SK-N-DZ (cell line): ENCODE measurements around the gene FSTL4.

Experiments
- DNase-seq: peaks from one replicate; pipeline ENCODE4 v3.0.0-alpha.2; 2015; ENCODE audit warnings: low spot score

FSTL4 gene

DNA sequence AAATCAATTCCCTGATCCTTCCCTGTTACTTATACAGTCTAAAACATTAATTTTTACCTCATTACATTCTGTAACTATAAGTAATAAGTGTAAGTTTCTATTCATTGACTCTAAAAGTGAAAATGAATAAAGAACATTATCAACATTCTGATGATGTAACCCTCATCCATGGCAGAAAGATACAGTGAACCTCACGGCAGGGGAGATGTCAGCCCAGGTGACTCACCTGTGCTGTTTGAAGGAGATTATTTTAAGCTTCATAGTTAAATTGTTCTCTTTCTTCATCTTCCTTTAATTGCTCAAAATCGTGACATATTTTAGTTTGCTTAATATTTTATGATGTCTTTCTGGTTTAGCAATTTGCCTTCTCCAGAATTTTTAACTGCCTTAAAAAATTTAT is 268.1 kb downstream of the FSTL4 start:
- DNase-seq, result no peak

DNA sequence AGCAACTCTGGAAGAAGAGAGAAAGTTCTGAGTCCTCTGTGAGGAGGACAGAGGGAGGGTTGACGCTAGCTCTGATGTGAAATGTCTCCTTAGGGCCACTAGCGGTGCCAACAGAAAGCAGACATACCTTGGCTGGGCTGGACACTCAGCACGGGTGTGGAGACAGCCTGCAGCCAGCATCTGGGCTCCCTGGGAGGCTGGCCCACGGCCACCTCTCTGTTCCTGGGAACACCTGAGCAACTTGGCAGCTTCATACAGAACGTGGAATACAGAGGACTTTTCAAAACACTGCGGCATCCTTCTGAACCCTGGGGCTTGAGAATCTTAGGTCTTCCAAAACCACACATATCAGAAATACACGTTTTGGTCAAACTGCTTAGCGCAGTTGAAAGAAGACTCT is 269.1 kb downstream of the FSTL4 start:
- no peak for DNase-seq

DNA sequence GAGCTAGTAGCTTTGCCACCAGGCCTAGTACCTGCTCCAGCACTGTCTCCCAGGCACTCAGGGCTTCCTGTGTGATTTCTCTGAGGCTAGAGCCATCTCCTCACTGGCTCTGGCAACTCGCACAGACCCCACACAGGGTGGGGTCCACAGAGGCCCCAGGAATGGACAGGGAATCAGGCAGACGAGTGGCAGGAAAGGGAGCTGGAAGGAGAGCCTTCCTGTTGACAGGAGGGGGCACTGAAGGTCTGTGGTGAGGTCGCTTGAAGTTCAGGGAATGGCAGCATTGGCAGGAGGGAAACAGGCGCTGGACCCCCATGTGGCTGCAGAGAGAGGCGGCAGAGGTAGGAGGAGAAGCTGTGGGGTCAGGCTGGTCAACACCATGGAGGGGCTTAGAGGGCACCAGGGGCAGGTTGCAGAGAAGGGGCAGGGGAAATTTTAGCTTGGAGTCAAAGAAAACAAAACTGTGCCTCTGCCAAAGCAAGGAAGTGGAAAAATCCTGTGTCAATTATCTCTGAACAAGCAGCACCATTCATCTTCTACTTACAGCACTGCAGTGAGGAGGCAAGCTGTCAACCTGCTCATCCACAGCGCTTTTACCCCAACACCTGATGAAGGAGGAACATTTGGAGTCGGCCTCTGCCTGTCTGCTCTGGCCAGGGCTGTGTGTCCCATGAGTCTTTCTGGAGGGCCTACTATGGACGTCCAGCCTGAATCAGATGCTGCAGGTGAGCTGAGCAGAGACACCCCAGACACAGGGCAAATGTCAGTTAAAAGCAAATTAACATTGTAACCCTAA is 270.2 kb downstream of the FSTL4 start:
- DNase-seq, result no peak

DNA sequence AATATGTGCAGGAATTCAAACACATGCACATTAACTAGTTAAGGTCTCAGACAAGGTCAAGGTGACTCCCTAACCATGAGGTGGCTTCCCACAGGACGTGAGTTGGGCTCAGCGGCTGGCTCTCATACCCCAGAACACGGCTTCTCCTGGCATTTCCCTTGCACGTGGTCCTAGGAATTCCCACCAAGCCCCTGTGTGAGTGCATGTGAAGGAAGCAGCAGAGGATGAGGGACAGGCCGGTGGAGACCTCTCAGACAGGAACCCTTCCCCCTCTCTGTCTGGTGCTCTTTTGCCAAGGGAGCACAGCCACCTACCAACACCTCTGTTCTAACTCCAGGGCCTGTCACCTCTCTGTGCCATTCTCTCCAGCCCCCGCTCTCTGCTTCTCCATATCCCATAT is 271.0 kb downstream of the FSTL4 start:
- no peak for DNase-seq

DNA sequence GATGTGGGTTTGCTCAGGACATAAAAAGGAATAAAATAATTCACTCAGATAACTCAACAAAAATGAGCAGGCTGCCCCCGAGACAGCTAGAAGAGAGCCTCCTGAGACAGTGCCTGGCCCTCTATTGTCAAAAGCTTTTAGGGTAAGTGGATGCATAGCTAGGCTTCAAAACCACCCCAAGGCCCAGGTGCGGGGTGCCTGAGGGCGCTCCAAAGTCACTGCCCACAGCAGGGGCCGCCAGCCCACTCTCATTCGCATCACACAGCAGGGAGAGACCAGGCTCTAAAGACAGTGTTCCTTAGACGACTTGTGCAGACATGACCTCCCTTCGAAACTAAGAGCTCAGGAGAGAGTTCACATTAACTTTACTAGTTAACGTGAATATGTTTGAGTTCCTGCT is 271.5 kb downstream of the FSTL4 start:
- no peak for DNase-seq

DNA sequence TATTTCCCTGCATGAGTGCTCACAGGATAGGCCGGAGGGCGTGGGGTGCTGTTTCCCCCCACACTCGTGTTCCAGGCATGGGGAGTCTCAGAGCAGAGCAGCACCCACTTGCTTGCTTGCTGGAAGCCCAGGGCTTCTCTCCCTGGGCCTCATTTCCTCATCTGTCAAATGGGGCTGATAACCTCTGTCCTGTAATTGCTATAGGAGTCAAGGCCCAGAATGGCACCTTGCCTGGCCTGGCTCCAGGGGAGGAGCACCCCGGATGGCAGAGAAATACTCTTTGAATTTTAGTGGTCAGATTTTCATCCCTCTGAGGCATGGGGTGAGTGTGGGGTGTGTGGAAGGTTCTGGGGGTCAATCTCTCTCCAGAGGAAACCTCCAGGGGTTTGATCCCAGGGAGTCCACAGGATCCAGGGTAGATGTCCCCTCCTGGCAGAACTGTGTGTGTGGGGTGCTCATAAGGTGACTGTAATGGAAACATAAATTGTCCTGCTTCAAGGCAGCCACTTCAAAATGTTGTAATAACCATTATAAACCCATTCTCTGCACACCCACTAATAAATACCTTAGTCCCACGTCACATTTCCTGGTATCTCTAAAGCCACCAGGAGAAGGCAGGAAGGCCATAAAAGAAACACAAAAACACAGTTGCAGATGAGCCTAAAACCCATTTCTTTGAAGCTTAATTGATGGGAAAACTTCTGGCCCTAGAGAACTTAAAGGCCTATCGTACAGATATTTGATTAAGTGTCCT is 272.2 kb downstream of the FSTL4 start:
- DNase-seq, result no peak

DNA sequence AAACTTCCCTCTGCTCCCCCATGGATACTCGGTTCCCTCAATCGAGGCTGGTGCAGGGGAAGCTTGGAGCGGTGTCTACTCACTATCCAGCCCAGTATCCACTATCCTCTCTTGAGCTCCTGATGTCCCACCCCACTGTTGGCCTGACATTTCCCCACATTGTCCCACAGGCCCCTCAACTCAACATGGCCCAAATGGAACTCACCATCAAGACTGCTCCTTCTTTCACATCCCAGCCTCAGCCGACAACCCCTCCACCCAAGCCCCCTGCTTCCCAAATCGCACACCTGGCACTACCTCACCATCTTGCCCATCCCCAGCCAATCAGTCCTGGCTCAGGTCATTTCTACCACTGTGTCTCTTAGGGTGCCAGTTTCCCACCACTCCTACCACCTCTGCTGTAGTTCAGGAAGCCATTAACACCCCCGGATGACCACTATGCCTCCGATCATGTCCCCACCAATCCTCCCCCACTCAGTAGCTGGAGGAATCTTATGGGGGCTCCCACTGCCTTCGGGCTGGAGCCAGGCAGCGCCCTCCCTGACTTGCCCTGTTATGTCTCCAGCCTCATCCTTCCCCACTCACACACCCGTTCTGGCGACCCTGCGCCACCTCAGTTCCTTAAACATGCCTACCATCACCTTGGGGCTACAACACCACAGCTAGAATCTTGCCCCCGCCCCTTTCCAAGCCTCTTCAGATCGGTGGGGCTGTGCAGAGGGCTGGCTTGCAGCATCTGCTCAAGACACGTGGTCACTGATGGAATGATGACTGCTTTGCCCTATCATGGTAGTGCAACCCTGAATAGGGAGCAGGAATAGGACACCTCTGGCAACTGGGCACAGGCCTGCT is 273.6 kb downstream of the FSTL4 start:
- no peak for DNase-seq

DNA sequence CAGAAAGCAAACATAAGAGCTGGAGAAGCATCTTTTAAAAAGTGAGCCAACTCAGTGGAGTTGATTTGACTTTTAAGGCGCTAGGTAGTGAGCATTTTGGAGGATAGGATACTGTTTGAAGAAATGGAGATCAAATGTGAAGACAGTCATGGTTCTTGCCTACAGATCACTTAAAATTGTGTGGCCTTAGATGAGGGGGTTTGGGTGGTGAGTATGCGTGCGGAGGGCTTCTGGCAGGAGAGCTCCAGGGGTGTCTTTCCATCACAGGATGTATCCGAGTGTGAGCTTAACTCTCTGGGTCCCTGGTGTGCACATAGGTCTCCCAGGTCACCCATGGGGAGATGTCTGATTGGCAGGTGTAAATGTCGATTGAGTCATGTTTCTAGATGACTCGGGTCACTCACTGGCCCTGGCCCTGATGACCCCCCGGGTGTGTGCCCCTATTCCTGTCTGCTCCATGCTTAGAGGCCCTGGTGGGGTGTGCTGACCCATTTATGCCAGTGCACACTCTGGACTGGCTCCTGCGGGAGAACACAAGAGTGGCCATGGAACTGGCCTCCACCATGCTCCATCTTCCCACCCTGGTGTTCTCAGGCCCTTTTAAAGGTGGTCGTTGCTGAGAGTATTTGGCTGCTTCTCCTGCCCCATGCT is 274.4 kb downstream of the FSTL4 start:
- no peak for DNase-seq

DNA sequence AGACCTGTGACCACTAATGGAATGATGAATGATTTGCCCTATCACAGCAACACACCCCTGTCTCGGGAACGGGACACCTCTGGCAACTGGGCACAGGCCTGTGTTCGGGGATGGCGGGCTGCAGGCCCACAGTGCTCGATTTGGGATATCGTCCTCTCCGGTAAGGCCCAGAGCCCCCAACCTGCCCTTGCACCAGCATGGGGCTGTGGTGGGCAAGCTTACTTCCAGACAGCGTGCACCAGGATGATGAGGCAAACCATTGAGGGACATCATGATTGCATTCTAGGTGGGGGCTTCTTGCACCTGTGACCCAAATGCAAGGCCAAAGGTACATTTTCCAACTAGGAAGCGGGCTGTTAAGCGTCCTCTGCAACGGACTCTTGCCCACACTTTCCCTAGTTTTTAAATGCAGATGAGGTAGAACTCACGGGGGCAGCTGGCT is 275.4 kb downstream of the FSTL4 start:
- DNase-seq, result no peak

DNA sequence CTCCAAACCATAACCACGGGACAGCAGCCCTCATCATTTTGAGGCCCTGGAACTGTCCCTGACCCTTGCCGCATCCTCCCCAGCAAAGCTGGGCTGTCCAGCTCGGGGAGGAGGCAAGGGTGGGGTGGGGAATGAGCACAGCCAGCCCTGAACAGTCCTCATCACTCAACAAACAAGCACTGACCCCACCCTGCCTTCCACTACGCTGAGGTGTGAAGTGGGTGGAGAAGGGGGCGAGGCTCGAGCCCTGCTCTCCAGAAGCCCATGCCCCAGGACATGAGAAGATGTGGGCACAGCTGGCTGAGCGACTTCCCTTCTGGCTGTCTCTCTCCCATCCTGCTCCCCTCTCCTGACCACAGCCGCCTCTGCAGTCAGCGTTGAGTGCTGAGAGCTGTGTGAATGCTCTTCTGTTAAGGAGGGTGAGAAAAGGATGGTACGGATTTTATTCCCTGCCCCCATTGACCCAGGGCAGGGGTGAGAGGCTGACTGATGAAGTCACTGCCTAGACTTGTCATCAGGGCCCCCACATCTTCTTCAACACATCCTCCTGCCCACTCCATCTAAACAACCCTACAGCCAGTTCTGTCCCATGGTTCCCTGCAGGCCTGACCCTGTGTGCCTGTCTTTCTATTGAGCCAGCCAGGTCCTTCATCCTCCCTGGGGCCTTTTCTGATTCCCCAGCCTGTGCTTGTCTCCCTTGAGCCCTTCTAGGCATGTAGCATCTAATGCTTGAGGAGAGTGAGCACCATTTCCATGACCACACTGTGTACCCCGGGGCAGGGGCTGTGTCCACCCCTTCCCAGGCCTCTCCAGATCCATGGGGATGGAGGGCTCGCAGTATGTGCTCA is 276.0 kb downstream of the FSTL4 start:
- no peak for DNase-seq

DNA sequence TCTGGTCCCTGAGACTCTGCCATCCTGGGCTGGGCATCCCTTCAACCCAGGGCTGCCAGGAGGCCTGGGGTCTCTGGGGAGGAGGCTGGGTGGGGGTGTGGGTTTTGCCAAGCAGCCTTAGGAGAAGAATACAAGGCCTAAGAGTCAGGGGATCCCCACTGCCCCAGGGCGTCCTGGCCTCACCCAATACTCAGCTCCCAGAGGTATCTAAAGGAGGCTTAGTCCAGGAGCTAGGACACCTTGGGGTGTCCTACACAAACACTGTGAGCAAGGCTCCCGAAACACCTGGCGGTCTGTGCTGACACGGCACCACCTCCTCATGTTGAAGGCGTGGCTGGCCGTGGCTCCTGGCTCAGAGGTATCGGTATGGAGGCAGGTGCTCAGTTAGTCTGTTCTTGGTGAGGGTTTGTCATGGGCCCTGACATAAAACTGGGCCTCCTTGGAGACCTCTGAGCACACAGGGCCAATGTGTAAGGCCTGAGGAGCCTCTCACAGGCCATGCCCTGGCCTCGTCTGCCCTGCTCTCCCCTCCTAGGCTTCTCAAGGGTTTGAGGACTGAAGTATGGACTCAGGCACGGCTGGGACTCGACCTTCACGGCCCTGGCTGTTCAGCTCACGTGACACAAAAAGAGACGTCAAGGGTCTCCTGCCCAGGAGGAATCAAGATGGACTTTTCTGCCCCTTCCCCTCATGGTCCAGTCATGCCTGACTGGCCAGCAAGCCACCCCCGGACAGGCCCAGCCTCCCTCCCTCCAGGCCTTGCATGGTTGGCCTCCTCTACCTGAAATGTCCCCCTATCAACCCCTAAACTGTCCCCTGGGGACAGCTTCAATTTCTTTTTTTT is 277.3 kb downstream of the FSTL4 start:
- no peak for DNase-seq

DNA sequence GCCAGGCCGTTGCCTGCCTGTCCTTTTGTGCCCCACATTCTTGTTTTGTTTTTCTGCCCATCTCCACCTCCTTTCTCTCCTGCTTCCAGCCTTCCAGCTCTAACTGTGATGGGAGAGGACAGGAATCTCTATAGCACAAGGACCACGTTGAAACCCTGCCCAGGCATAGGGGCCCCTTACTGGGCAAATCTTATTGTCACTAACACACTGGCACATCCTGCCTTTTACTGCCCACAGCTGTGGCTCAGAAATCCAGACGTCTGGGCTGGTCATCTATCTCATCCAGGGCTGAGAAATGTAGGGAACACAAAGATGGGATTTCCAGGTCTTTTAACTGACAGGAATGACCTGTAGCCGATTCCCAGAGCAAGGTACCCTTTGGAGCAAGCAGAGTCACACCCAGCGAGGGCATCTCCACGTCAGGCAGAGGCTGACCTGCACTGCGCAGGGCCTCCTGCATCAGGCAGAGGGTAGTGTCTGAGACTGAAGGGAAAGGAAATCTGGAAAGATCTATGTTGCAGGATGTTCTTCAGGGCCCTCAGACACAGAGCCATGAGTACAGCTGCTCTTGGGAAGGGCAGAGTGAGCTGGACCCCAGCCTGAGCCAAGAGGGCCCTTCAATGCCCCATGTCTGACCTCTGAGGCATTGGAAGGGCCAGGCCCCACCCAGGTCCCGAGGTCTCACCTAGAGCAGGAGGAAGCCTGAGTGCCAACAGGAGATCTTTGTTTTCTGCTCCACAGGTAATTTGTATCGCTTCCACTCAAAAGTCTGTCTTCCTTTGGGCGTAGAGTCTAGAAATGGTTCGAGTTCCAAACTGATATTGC is 278.8 kb downstream of the FSTL4 start:
- no peak for DNase-seq

DNA sequence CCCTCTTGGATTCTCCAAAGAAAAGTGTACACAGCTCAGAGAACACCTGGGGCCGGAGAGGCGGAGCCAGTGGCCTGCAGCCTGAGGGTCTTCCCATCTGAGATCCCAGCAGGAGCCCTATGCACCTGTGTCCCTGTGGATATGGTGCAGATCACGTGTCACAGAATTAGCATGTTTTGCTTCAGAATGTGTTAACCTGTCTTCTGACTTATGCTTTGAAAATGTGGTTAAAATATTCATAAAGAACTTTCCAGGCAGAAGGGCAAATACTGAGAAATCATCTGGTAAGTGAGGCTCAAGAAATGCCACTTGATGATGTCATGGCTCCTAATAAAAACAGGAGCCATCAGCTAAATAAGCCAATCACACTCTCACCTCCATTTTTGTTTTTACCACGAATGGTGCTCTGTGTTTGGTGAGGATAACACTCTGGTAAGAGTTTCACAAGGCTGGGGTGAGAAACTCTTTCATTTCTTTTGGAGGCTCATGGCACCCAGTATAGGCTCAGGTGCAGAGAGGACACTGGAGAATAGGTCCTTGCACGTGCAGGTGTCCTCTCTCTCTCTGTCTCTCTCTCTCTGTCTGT is 279.8 kb downstream of the FSTL4 start:
- no peak for DNase-seq

DNA sequence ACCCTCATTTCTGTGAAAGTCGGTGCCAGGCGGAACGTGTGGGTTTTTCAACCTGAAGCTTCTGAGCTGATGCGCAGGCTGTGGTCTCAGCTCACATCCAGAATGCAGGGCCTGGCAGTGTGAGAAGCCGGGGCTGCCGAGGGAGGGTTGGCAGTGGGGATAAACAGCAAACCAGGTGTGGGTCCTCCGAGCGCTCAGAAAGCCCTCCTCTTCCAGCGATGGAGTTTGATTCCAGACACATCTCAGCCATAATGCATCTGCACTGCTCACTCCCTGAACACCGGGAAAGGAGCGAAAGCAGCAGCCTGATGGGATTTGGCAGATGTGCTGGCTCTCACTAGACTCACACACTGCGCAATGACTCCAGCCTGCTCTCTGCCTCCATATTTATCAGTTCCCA is 280.4 kb downstream of the FSTL4 start:
- no peak for DNase-seq

DNA sequence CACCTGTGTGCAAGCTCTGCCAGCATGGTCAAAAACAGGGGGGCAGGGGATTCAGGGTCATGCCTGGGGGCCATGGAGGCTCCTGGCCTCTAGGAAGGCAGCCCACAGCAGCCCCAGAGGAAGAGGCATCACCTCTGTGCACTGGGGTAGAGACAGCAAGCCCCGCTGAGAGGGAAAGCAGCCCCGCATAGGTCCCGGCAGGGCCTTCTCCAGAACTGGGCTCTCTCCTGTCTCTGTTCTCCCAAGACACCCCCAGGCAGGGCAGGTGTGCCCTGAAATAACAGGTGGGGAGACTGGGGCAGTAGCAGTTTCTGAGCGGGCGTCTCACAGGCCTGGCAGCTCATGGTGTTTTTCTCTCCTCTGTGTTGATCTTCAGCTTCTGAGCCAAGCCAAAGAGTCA is 281.4 kb downstream of the FSTL4 start:
- no peak for DNase-seq

DNA sequence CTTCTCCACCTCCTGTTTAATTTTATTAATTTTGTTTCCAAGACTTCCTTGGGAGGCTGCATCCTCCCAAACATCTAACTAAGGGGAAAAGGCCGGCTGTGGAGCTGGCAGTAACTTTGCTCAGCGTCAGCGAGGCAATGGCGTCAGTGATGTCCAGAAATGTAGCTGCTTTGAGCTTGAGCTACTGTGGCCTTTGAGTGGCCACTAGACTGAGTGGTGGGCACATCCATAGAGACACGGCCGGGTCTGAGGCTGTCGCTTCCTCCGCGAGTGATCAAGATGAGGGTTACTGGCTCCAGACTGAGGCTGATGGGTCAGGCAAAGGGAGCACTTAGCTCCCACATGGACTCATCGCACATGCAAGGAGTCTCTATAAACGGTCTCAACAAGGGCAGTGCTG is 283.5 kb downstream of the FSTL4 start:
- DNase-seq, result no peak

DNA sequence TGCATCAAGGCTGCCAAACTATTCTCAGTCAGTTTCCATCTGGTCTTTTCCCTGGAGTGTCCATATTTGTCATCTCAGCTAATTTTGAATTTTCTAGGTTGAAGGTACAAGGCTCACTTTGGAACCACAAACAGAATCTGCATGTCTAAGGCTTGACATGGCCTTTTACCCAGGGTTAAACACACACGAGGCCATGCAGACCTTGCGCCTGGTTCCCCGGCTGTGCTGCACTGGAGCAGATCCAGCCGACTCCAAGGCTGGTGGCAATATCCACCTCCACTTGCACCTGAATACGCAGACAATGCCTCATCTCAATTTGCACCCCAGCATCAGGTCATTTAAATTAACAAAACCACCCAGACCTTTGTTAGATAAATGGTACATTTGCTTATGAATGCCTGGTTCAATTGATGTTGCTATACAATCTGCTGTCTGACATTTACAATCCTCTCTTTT is 284.4 kb downstream of the FSTL4 start:
- no peak for DNase-seq

DNA sequence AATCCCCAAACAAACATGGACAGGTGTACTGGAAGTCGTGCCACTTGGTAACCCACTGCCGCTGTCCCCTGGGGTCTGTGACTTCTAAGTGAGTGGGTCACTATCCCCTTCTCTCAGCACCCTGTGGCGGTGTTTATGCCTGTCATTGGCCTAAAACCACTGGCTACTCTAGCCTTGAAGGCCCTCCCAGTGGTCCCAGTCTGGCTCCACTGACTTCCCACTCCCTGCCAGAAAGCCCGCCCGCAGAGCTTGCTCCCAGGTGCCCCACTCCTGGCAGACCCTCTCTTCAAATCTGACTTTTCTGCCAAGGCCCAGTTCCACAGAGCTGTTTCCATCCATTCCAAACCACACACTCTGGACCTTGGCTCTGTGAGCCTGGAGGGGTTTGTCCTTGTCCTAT is 286.0 kb downstream of the FSTL4 start:
- DNase-seq, result no peak
